CD14-positive monocyte (primary cell): ENCODE measurements around the gene TNFRSF13B. TPM values are rescaled to one million over a fixed set of nuclear protein-coding genes. Genes with fewer than 3 reads are reported as not detected.

Source experiments
- DNase-seq, 3 donors: peaks; one replicate each; pipeline ENCODE4 v3.0.0-alpha.2; 2011 to 2022
- H2AFZ ChIP-seq: 2 replicates; pipeline ENCODE4 v1.6.0; 2012; ENCODE audit warnings: mild to moderate bottlenecking, low read depth, low read length, inconsistent platforms; ENCODE audit not compliant: insufficient read depth, poor library complexity, severe bottlenecking
- H3K27ac ChIP-seq, 2 donors: 1 replicate in 1 of 2; 2 replicates in 1 of 2; pipeline ENCODE4 v1.5.1; 2012 to 2013; ENCODE audit warnings: low read length in 2 of 2, control low read depth in 1 of 2, inconsistent platforms in 1 of 2, low read depth in 1 of 2, mild to moderate bottlenecking in 1 of 2
- H3K27me3 ChIP-seq, 2 donors: one replicate each; pipeline versions ENCODE4 v1.6.0 to v1.6.1; 2011 to 2013; ENCODE audit warnings: low read length in 2 of 2; ENCODE audit not compliant: control insufficient read depth in 2 of 2, insufficient read depth in 2 of 2
- H3K36me3 ChIP-seq, 2 donors: replicated peaks in 1 of 2; 1 replicate in 1 of 2; 2 replicates in 1 of 2; pipeline versions ENCODE4 v1.5.1 to v1.6.1; 2012 to 2013; ENCODE audit warnings: low read length in 2 of 2, control low read depth in 1 of 2, inconsistent platforms in 1 of 2, mild to moderate bottlenecking in 1 of 2; ENCODE audit not compliant: insufficient read depth in 2 of 2, control insufficient read depth in 1 of 2
- H3K4me1 ChIP-seq, 2 donors: 1 replicate in 1 of 2; 2 replicates in 1 of 2; pipeline versions ENCODE4 v1.5.1 to v1.6.1; 2012 to 2013; ENCODE audit warnings: low read length in 2 of 2, control low read depth in 1 of 2, inconsistent platforms in 1 of 2, mild to moderate bottlenecking in 1 of 2, moderate library complexity in 1 of 2; ENCODE audit not compliant: insufficient read depth in 2 of 2, control insufficient read depth in 1 of 2
- H3K4me2 ChIP-seq: replicated peaks from 2 replicates; pipeline ENCODE3; 2012; ENCODE audit warnings: low read length, moderate library complexity, mild to moderate bottlenecking; ENCODE audit not compliant: poor library complexity, severe bottlenecking; ENCODE audit errors: extremely low read depth
- H3K4me3 ChIP-seq, 3 experiments: fragments of 200-600 bp in 1 of 3; sonication (generic) in 1 of 3; replicated peaks in 1 of 3; 1 replicate in 2 of 3; 2 replicates in 1 of 3; pipeline ENCODE4 v1.5.1; 2011 to 2013; ENCODE audit warnings: low read length in 3 of 3, mild to moderate bottlenecking in 3 of 3, control low read depth in 2 of 3, low read depth in 2 of 3, inconsistent platforms in 1 of 3, moderate library complexity in 1 of 3
- H3K79me2 ChIP-seq: 2 replicates; pipeline ENCODE4 v1.6.0; 2012; ENCODE audit warnings: mild to moderate bottlenecking, control low read depth, inconsistent platforms, low read length, moderate library complexity; ENCODE audit not compliant: insufficient read depth
- H3K9ac ChIP-seq: 2 replicates; pipeline ENCODE4 v1.6.0; 2017; ENCODE audit warnings: low read length, mild to moderate bottlenecking; ENCODE audit not compliant: insufficient read depth, poor library complexity, severe bottlenecking
- H3K9me3 ChIP-seq, 2 donors: replicated peaks in 1 of 2; 1 replicate in 1 of 2; 2 replicates in 1 of 2; pipeline versions ENCODE4 v1.5.1 to v1.6.1; 2012 to 2013; ENCODE audit warnings: low read length in 2 of 2, control low read depth in 1 of 2; ENCODE audit not compliant: control insufficient read depth in 1 of 2, insufficient read depth in 1 of 2
- H4K20me1 ChIP-seq: 2 replicates; pipeline ENCODE4 v1.6.0; 2012; ENCODE audit warnings: mild to moderate bottlenecking, low read length, control low read depth, moderate library complexity; ENCODE audit not compliant: insufficient read depth
- H3K27ac Mint-ChIP-seq, 7 donors: one replicate each; pipeline ENCODE4 v1.8.0; 2020; ENCODE audit warnings: mild to moderate bottlenecking in 7 of 7, mixed read lengths in 7 of 7, moderate library complexity in 6 of 7, inconsistent platforms in 2 of 7
- H3K27me3 Mint-ChIP-seq, 3 donors: one replicate each; pipeline ENCODE4 v1.8.0; 2021 to 2022; ENCODE audit warnings: low read depth in 3 of 3, mild to moderate bottlenecking in 3 of 3, mixed read lengths in 3 of 3, moderate library complexity in 3 of 3, inconsistent platforms in 1 of 3
- H3K36me3 Mint-ChIP-seq, 2 donors: one replicate each; pipeline ENCODE4 v1.8.0; 2020; ENCODE audit warnings: mixed read lengths in 2 of 2, inconsistent platforms in 1 of 2, mild to moderate bottlenecking in 1 of 2
- H3K4me1 Mint-ChIP-seq: one replicate; pipeline ENCODE4 v1.8.0; 2020; ENCODE audit warnings: mild to moderate bottlenecking, mixed read lengths
- H3K4me3 Mint-ChIP-seq, 2 donors: one replicate each; pipeline ENCODE4 v1.8.0; 2020; ENCODE audit warnings: mild to moderate bottlenecking in 2 of 2, mixed read lengths in 2 of 2, moderate library complexity in 1 of 2
- H3K9me3 Mint-ChIP-seq, 7 donors: one replicate each; pipeline ENCODE4 v1.8.0; 2020 to 2022; ENCODE audit warnings: mixed read lengths in 7 of 7, mild to moderate bottlenecking in 6 of 7, moderate library complexity in 6 of 7, inconsistent platforms in 2 of 7
- WGBS: methylation state at CpG from one replicate; pipeline ENCODE4 v1.1.5; 2013; ENCODE audit warnings: missing lambda C conversion rate; ENCODE audit not compliant: insufficient coverage; 5-methylcytosine and 5-hydroxymethylcytosine counted together
- intact Hi-C, 2 donors: fragments of 100-400 bp; cut with micrococcal nuclease; formaldehyde crosslinking; loops; one replicate each; pipeline versions ENCODE4 v1.15.0 to v1.15.1; 2023
- polyA plus RNA-seq, 3 donors: library from polyadenylated mRNA; depleted of rRNA in 1 of 3; unstranded in 2 of 3; stranded (reverse) in 1 of 3; fragments of 300-500 nt in 2 of 3; fragments of >200 nt in 1 of 3; fragmentation: Illumina TruSeq in 2 of 3; gene quantifications; 1 replicate in 2 of 3; 2 replicates in 1 of 3; pipeline ENCODE4 v1.2.3, GENCODE V29; 2012 to 2021
- TF ChIP-seq, protein P1 (sequence below): fragments of 200-600 bp; IDR thresholded peaks from one replicate; pipeline ENCODE4 v1.8.0; 2022; ENCODE audit warnings: antibody characterized with exemption, mild to moderate bottlenecking

TNFRSF13B gene
- polyA plus RNA-seq, 3 donors, result 0.21 to 0.47 TPM; not detected in 1

DNA sequence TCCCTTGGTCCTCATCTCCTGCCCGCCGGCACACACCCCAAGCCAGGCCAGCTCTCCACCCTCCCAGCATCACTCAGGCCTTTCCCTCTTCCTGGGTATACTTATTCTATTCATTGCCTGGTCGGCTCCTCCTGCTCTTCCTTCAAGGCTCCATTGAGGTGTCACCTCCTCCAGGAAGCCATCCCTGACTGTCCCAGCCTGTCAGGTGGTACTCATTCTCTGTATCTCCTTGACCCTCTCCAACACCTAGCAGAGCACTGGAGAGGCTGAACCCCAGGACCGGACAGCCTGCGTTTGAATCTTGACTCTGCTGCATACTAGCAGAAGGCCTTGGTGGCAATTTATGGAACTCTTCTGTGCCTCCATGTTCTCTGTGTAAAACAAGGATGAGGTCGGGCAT, 428 bp upstream of the TNFRSF13B start:
- 97% methylated on average over 5 of the region's 6 CpGs for WGBS
- Histone ChIP-seq H3K9ac (no peak overlapping the region), H3K27me3 (no peaks in the 10 kb centered on the region), H4K20me1 (no peaks in the 10 kb centered on the region), H3K4me2 (no peak overlapping the region), H3K36me3 (no peaks in the 10 kb centered on the region), H3K4me1 (no peaks in the 10 kb centered on the region), H2AFZ (no peak overlapping the region), H3K27ac (no peak overlapping the region), H3K9me3 (no peaks in the 10 kb centered on the region), H3K4me3 (no peak overlapping the region), H3K79me2 (no peaks in the 10 kb centered on the region)
- peaks cover 7 to 12% (median 8%) of the 10 kb centered on the region in 3 donors for H3K27me3 Mint-ChIP-seq
- intact Hi-C loops, result no loop called here
- no peak overlapping the region for H3K27ac Mint-ChIP-seq
- no peaks in the 10 kb centered on the region for H3K36me3 Mint-ChIP-seq
- peaks cover 0 to 3% (median 0%) of the 10 kb centered on the region in 7 donors for H3K9me3 Mint-ChIP-seq
- DNase-seq, result no peak
- peaks cover 5% of the 10 kb centered on the region for H3K4me1 Mint-ChIP-seq
- TF ChIP-seq, protein P1, sequence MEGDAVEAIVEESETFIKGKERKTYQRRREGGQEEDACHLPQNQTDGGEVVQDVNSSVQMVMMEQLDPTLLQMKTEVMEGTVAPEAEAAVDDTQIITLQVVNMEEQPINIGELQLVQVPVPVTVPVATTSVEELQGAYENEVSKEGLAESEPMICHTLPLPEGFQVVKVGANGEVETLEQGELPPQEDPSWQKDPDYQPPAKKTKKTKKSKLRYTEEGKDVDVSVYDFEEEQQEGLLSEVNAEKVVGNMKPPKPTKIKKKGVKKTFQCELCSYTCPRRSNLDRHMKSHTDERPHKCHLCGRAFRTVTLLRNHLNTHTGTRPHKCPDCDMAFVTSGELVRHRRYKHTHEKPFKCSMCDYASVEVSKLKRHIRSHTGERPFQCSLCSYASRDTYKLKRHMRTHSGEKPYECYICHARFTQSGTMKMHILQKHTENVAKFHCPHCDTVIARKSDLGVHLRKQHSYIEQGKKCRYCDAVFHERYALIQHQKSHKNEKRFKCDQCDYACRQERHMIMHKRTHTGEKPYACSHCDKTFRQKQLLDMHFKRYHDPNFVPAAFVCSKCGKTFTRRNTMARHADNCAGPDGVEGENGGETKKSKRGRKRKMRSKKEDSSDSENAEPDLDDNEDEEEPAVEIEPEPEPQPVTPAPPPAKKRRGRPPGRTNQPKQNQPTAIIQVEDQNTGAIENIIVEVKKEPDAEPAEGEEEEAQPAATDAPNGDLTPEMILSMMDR, result no peak
- H3K4me3 Mint-ChIP-seq, result no peak overlapping the region

DNA sequence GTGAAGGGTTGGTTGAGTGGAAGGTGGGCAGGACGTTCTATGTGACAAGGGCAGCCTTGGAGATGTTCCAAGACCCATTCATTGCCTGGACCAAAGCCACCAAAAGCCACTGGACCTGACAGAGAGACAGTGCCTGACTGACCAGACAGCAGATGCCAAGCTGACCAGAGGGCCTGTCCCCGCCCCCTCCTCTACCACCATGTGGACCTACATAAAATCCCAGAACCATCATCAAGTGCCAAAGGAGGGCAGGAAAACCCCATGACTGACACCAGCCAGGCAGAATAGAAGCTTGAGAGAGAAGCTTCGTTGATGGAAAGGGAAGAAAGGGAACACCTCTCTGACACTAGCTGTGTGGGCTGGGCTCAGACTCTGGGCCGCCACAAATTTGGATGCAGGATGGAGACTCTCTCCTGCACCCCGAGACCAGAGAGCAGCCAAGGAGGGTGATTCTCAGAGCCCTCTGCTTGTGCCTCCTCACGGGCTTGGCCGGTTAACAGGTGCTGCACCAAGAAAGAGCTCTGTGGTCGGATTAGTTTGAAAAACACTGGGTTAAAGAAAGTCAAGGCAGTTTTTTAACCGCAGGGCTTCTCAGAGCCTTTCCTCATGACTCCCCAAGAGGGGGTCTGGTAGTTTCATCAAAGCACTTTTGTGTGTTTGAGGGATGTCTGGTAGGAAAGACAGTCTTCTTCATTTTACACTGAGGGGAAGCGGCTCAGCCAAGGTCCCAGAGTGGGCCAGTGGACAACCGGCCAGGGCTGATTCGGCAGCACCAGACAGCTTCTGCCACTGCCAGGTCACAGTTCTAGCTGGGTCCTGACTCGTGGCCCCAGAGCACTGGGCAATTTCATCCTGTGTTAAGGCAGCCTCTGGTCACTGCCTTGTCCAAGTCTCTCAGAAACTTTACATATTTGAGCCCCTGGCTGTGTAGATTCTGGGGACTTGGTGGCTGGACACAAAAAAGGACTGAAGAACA, 1.7 kb downstream of the TNFRSF13B start:
- TF ChIP-seq, protein P1, result no peak
- intact Hi-C loops, result no loop called here
- H3K27me3 Mint-ChIP-seq, result peaks cover 8 to 12% (median 11%) of the 10 kb centered on the region in 3 donors
- H3K27ac ChIP-seq, result no peak overlapping the region
- no peak overlapping the region for H3K4me2 ChIP-seq
- H3K36me3 Mint-ChIP-seq, result no peaks in the 10 kb centered on the region
- H2AFZ ChIP-seq, result no peak overlapping the region
- H3K4me3 ChIP-seq, result no peak overlapping the region
- H3K9me3 Mint-ChIP-seq, result peaks cover 0 to 2% (median 0%) of the 10 kb centered on the region in 7 donors
- no peak for DNase-seq
- no peaks in the 10 kb centered on the region for H4K20me1 ChIP-seq
- H3K4me1 ChIP-seq, result no peaks in the 10 kb centered on the region
- H3K36me3 ChIP-seq, result no peaks in the 10 kb centered on the region
- no peaks in the 10 kb centered on the region for H3K27me3 ChIP-seq
- H3K4me1 Mint-ChIP-seq, result peaks cover 3% of the 10 kb centered on the region
- H3K27ac Mint-ChIP-seq, result no peak overlapping the region
- no peaks in the 10 kb centered on the region for H3K79me2 ChIP-seq
- no peak overlapping the region for H3K4me3 Mint-ChIP-seq
- no peak overlapping the region for H3K9ac ChIP-seq
- no peaks in the 10 kb centered on the region for H3K9me3 ChIP-seq
- WGBS, result 89% methylated on average over 9 of the region's 13 CpGs
